Measurements from ENCODE around the gene PNPLA7. TPM values are rescaled to one million over a fixed set of nuclear protein-coding genes. Genes with fewer than 3 reads are reported as not detected.
A peak's percentile ranks its signal among the peaks of the same experiment; 100 is the strongest.
"Not testable (repeated sequence)": the region's sequence is repeated elsewhere in the genome, so short reads cannot be mapped to it uniquely, and the experiment has no call there.

The PNPLA7 gene
- 18.3 TPM for total RNA-seq

GRCh38 chr9:137550231-137550621, at the start of gene PNPLA7:
TSS of gene PNPLA7 (minus strand) at chr9:137550402. CDS start at chr9:137550197, 205 bp downstream.
- ATAC-seq, result peak; percentile 90
- intact Hi-C loops (cut with DNase I), result no loop called here
- DNase-seq (ENCODE audit: low spot score), result peak; percentile 90

GRCh38 chr9:137598943-137599342, 48.7 kb upstream of the PNPLA7 start:
- no peak for ATAC-seq
- intact Hi-C loops (cut with DNase I), result no loop called here
- no peak for DNase-seq (ENCODE audit: low spot score)

- ATAC-seq; intact Hi-C loops (cut with DNase I); DNase-seq (ENCODE audit: low spot score): not testable (repeated sequence)
These were observed 46.4 kb upstream of the PNPLA7 start for GRCh38 chr9:137596577-137596976.

GRCh38 chr9:137593176-137593575, 43.0 kb upstream of the PNPLA7 start:
- intact Hi-C loops (cut with DNase I), result no loop called here
- ATAC-seq (no peak), DNase-seq (ENCODE audit: low spot score) (no peak)

GRCh38 chr9:137592767-137593166, 42.6 kb upstream of the PNPLA7 start:
- ATAC-seq, result no peak
- intact Hi-C loops (cut with DNase I), result no loop called here
- DNase-seq (ENCODE audit: low spot score), result no peak

- intact Hi-C loops (cut with DNase I), result no loop called here
- ATAC-seq, result peak; percentile 99
These were observed 40.5 kb upstream of the PNPLA7 start, which contains the start of gene ZMYND19 for GRCh38 chr9:137590469-137591383. TSS of gene ZMYND19 (minus strand) at chr9:137590512. CDS start at chr9:137590263, 249 bp downstream.

GRCh38 chr9:137590123-137590468, 39.9 kb upstream of the PNPLA7 start:
- DNase-seq (ENCODE audit: low spot score) (no peak), ATAC-seq (no peak)
- intact Hi-C loops (cut with DNase I), result no loop called here

More at GRCh38 chr9:137590469-137591383, 40.5 kb upstream of the PNPLA7 start, which contains the start of gene ZMYND19:
- DNase-seq (ENCODE audit: low spot score), result peak; percentile 93

GRCh38 chr9:137589441-137590122, 39.4 kb upstream of the PNPLA7 start:
- ATAC-seq, result no peak
- DNase-seq (ENCODE audit: low spot score), result no peak
- intact Hi-C loops (cut with DNase I), result no loop called here

- intact Hi-C loops (cut with DNase I), result no loop called here
- ATAC-seq (no peak), DNase-seq (ENCODE audit: low spot score) (no peak)
These were observed 38.7 kb upstream of the PNPLA7 start for GRCh38 chr9:137588891-137589290.

- intact Hi-C loops (cut with DNase I), result no loop called here
- ATAC-seq, result no peak
- DNase-seq (ENCODE audit: low spot score), result no peak
These were observed 38.1 kb upstream of the PNPLA7 start for GRCh38 chr9:137588311-137588710.

- ATAC-seq, result no peak
- DNase-seq (ENCODE audit: low spot score), result no peak
- intact Hi-C loops (cut with DNase I), result no loop called here
These were observed 36.7 kb upstream of the PNPLA7 start for GRCh38 chr9:137586854-137587253.

GRCh38 chr9:137583957-137584356, 33.8 kb upstream of the PNPLA7 start:
- ATAC-seq, result no peak
- DNase-seq (ENCODE audit: low spot score), result no peak
- intact Hi-C loops (cut with DNase I), result no loop called here

GRCh38 chr9:137583347-137583746, 33.1 kb upstream of the PNPLA7 start:
- ATAC-seq, result no peak
- DNase-seq (ENCODE audit: low spot score), result no peak
- intact Hi-C loops (cut with DNase I), result no loop called here

GRCh38 chr9:137582286-137582860, 32.2 kb upstream of the PNPLA7 start:
- ATAC-seq (no peak), DNase-seq (ENCODE audit: low spot score) (no peak)
- intact Hi-C loops (cut with DNase I), result no loop called here

- no peak for DNase-seq (ENCODE audit: low spot score)
- no peak for ATAC-seq
- intact Hi-C loops (cut with DNase I), result no loop called here
These were observed 31.4 kb upstream of the PNPLA7 start for GRCh38 chr9:137581361-137582285.

GRCh38 chr9:137580954-137581322, 30.7 kb upstream of the PNPLA7 start:
- intact Hi-C loops (cut with DNase I), result no loop called here
- ATAC-seq, result no peak
- DNase-seq (ENCODE audit: low spot score), result no peak

- intact Hi-C loops (cut with DNase I), result no loop called here
- DNase-seq (ENCODE audit: low spot score), result no peak
- ATAC-seq, result no peak
These were observed 30.2 kb upstream of the PNPLA7 start for GRCh38 chr9:137580209-137580953.

- intact Hi-C loops (cut with DNase I), result no loop called here
- ATAC-seq, result no peak
- DNase-seq (ENCODE audit: low spot score), result no peak
These were observed 29.0 kb upstream of the PNPLA7 start for GRCh38 chr9:137579259-137579604.
